ENCODE measurements around the gene CACNA1C. TPM values are rescaled to one million over a fixed set of nuclear protein-coding genes. Genes with fewer than 3 reads are reported as not detected.

Gene CACNA1C
- total and polyA plus RNA-seq, 2 of the 4 experiments (the other 2 are of a cell fraction) = 1.6 to 2.6 TPM

- Histone ChIP-seq H3K27me3 (ENCODE audit: control insufficient read depth, insufficient read depth, low read length) (no peaks in the 10 kb centered on the region), H4K8ac (ENCODE audit: low read depth in 2 of 2, low read length in 2 of 2) (no peak overlapping the region), H3K14ac (replicated peaks; ENCODE audit: low read depth, low read length) (no peak overlapping the region), H3K9ac (ENCODE audit: low read depth, low read length) (no peak overlapping the region), H2BK20ac (ENCODE audit: low read depth, low read length) (no peak overlapping the region), H2AK9ac (replicated peaks; ENCODE audit: low read depth, low read length, poor library complexity) (peak overlapping the region; percentile 20), H2BK15ac (ENCODE audit: low read depth, low read length) (no peak overlapping the region), H3K4me3 (ENCODE audit: insufficient read depth, low read depth, low read length) (no peak overlapping the region), H4K5ac (ENCODE audit: low read depth, low read length) (no peak overlapping the region), H3K4me2 (ENCODE audit: low read depth, low read length) (no peak overlapping the region), H3K79me1 (ENCODE audit: low read depth in 1 of 2, low read length in 2 of 2) (no peaks in the 10 kb centered on the region), H3K9me3 (ENCODE audit: control insufficient read depth, insufficient read depth, low read length) (no peaks in the 10 kb centered on the region), H3K23ac (ENCODE audit: low read depth, low read length) (no peak overlapping the region), H3K27ac (ENCODE audit: insufficient read depth, low read length) (no peak overlapping the region), H4K20me1 (ENCODE audit: insufficient read depth, low read length) (peaks cover 10% of the 10 kb centered on the region; the same call in 1 of the 2 replicates), H4K91ac (ENCODE audit: insufficient read depth, low read depth, low read length) (no peak overlapping the region), H3K4ac (ENCODE audit: low read depth, low read length) (peak overlapping the region; percentile 9; the same call in 1 of the 2 replicates), H2AK5ac (ENCODE audit: low read depth, low read length) (no peak overlapping the region), H3K36me3 (ENCODE audit: control insufficient read depth, insufficient read depth, low read length) (no peaks in the 10 kb centered on the region), H3K9me1 (ENCODE audit: insufficient read depth, low read length) (peaks cover 15% of the 10 kb centered on the region; the same call in 1 of the 2 replicates), H3K4me1 (ENCODE audit: control insufficient read depth, insufficient read depth, low read length) (peaks cover 15% of the 10 kb centered on the region), H3K18ac (ENCODE audit: low read depth, low read length) (no peak overlapping the region), H2AFZ (replicated peaks; ENCODE audit: low read length, poor library complexity) (no peak overlapping the region), H2BK120ac (ENCODE audit: low read depth, low read length) (no peak overlapping the region), H2BK5ac (ENCODE audit: low read depth, low read length, poor library complexity, severe bottlenecking) (no peak overlapping the region), H3K56ac (ENCODE audit: extremely low read depth, insufficient read depth, low read length) (no peak overlapping the region)
- dilution Hi-C loops (cut with HindIII; ENCODE audit: low sequenced_read_pairs, unreplicated experiment) (no loop called here), intact Hi-C loops (cut with micrococcal nuclease) (loop anchor here (2.0 to 5.0 kb wide), 2 partner anchors 95 to 341 kb away; no protein-coding TSS in a partner anchor), in situ Hi-C loops (cut with MboI; ENCODE audit: low sequenced_read_pairs) (no loop called here)
- ChIA-PET POLR2A (ENCODE audit: unreplicated experiment) (no interaction called here), CTCF (no interaction called here)
- ATAC-seq (ENCODE audit: low read depth) (no peak), DNase-seq (no peak)
- TF ChIP-seq MAZ (IDR thresholded peaks at IDR 0.05; ENCODE audit: borderline replicate concordance, low read depth, low read length) = no peak
- no peak for TF ChIP-seq CEBPB (IDR thresholded peaks at IDR 0.05; ENCODE audit: low read depth, low read length)
- TF ChIP-seq RAD21 (IDR thresholded peaks at IDR 0.05; ENCODE audit: low read length) = no peak
- no peak for TF ChIP-seq POLR2A (IDR thresholded peaks at IDR 0.05; ENCODE audit: low read depth, low read length)
- no peak for TF ChIP-seq NFE2L2 (IDR thresholded peaks at IDR 0.05; ENCODE audit: low read depth, low read length)
- no peak for TF ChIP-seq RCOR1 (IDR thresholded peaks at IDR 0.05; ENCODE audit: insufficient replicate concordance, low read length)
- TF ChIP-seq SMC3 (IDR thresholded peaks at IDR 0.05; ENCODE audit: low read depth, low read length) = no peak
- no peak for TF ChIP-seq CHD1 (IDR thresholded peaks at IDR 0.05; ENCODE audit: low read depth, low read length)
- no peak for TF ChIP-seq MXI1 (IDR thresholded peaks at IDR 0.05; ENCODE audit: borderline replicate concordance, low read depth, low read length)
- TF ChIP-seq RFX5 (IDR thresholded peaks at IDR 0.05; ENCODE audit: low read depth, low read length) = no peak
- no peak for TF ChIP-seq FOS (IDR thresholded peaks at IDR 0.05; ENCODE audit: low read depth, low read length)
- TF ChIP-seq, protein P1, sequence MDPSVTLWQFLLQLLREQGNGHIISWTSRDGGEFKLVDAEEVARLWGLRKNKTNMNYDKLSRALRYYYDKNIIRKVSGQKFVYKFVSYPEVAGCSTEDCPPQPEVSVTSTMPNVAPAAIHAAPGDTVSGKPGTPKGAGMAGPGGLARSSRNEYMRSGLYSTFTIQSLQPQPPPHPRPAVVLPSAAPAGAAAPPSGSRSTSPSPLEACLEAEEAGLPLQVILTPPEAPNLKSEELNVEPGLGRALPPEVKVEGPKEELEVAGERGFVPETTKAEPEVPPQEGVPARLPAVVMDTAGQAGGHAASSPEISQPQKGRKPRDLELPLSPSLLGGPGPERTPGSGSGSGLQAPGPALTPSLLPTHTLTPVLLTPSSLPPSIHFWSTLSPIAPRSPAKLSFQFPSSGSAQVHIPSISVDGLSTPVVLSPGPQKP (IDR thresholded peaks at IDR 0.05; ENCODE audit: borderline replicate concordance, low read depth, low read length) = no peak
- TF ChIP-seq MAFK (IDR thresholded peaks at IDR 0.05; ENCODE audit: low read depth, low read length) = no peak
- TF ChIP-seq BHLHE40 (IDR thresholded peaks at IDR 0.05; ENCODE audit: low read depth, low read length) = no peak
- TF ChIP-seq, protein P2, sequence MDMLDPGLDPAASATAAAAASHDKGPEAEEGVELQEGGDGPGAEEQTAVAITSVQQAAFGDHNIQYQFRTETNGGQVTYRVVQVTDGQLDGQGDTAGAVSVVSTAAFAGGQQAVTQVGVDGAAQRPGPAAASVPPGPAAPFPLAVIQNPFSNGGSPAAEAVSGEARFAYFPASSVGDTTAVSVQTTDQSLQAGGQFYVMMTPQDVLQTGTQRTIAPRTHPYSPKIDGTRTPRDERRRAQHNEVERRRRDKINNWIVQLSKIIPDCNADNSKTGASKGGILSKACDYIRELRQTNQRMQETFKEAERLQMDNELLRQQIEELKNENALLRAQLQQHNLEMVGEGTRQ (IDR thresholded peaks at IDR 0.05; ENCODE audit: low read depth, low read length) = no peak
- TF ChIP-seq CTCF (conservative IDR thresholded peaks at IDR 0.05; ENCODE audit: low read depth, low read length) = no peak
- BruUV-seq (replicated peaks) = no TSS peak
- WGBS, 2 experiments (ENCODE audit: extremely low coverage in 2 of 2, insufficient read length in 1 of 2) = 90% methylated on average over 2 of the region's 11 CpGs; no CpG with 5 or more reads in 1 of the 2 experiments
These were observed 344.7 kb downstream of the CACNA1C start for GRCh38 chr12:2397356-2398045.

Data from IMR-90 (cell line).